Stimulated activated CD8-positive, alpha-beta memory T cell treated with anti-CD3 and anti-CD28 coated beads, Interleukin-15, amount 100 ng/mL, for 24 hours (primary cell): Measurements from ENCODE around the gene FALEC.

Experiments
- DNase-seq: peaks from one replicate; pipeline ENCODE4 v3.0.0-alpha.2; 2020; ENCODE audit warnings: low read depth

Gene FALEC

DNA sequence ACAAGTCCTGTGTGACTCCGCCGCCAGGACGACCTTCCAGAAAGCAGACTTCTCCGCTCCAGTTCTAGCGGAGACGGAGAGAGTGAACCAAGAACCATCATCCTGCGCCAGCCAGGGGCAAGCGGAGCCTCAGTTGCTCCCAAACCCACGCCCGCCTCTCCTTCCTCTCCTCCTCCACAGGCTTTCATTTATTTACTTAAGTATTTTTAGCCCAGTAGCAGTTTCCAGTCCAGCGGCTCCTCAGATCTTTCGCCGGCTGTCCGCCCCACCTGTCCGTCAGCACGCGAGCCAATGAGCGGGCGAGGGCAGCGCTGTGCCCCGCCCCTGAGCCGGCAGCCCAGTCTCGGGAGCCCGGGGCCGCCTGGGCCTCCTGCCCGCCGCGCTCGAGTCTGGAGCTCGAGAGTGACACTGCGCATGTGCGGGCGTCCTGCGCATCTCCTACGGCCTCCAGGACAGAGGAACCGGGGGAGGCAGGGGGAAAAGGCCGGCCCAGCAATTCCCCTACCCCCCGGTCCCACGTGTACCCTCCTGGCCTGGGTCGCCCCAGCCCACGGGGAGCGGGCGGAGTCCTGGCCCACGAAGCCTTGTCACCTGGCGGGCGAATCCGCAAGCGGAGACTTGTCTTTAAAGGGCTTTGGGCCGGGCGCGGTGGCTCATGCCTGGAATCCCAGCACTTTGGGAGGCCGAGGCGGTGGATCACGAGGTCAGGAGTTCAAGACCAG, at the start of gene FALEC:
FALEC (plus strand) TSS at position 425 of the 722 bp plus-strand sequence.
- peak; percentile 86 for DNase-seq

DNA sequence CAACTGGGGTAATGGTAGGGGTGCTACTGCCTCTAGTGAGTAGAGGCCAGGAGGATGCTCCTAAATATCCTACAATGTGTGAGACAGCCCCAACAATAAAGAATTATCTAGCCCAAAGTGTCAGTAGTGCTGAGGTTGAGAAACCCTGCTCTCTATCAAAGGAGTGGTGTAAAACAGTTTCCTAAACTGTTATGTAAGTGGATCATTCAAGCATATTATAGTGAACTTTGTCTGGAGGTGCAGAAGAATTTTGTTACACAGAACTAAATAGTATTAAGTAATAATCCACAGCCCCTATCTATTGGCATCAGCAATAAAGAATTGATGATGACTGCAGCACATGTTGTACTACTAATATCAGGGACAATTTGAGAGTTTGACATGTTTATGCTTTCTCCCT, 48.6 kb upstream of the FALEC start:
- DNase-seq: no peak

DNA sequence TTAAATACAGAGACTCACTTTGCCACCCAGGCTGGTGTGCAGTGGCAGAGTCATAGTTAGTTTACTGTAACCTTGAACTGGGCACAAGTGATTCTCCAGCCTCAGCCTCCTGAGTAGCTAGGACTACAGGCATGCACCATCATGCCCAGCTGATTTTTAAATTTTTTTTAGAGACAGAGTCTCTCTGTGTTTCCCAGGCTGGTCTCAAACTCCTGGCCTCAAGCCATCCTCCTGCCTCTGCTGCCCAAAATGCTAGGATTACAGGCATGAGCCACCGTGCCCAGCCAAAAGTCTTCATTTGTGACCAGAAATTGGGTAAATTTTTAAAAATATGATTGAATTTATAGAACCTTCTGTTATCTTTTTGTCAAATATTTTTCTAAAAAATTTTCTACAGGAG, 46.3 kb upstream of the FALEC start:
- DNase-seq: no peak

DNA sequence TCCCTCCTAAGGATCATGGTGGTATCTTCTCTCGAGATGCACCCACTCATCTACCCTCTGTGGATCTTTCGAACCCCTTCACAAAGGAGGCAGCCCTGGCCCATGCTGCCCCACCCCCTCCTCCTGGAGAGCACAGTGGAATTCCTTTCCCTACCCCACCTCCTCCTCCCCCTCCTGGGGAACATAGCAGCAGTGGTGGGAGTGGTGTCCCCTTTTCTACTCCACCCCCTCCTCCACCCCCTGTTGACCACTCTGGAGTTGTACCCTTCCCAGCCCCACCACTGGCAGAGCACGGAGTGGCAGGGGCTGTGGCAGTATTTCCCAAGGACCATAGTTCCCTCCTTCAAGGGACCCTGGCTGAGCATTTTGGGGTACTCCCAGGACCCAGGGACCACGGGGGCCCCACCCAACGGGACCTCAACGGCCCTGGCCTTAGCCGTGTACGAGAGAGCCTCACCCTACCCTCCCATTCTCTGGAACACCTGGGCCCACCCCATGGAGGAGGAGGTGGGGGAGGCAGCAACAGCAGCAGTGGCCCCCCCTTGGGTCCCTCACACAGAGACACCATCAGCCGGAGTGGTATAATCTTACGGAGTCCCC, 42.9 kb upstream of the FALEC start:
- no peak for DNase-seq

DNA sequence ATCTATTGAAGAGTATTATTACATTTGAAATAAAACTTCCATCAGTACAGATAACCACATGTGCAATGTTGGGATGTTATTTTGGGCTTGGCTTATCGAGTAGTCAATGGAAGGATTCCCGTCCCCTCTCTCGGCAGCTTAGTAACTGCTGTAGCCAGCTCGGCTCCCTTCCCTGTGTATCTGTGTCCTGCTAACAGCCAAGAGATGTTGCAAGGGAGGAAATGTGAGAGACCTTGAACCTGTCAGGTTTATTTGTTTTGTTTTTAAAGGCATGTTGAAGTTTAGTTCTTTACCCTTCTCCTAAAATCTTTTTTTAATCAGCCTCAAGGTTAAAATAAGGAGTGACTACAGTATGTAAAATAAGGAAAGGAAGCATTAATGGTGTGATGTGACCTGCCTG, 41.9 kb upstream of the FALEC start:
- DNase-seq: no peak

DNA sequence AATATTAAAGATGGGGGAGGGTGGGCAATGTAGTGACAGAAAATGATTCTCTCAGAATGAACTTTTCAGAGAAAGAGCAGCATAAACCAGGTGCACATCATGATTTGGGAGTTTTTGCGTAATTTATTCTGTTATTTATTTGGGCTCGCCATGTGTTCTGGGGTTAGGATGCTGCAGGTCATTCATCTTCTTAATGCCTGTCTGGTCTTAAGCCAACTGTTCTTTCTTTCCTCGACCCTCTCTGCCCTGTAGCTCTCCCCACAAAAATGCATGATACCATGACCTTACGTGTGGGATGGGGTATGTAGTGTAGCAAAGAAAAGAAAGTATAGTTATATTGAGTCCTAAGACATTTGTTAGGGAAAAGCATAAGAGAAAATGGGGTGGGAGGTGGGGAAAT, 40.7 kb upstream of the FALEC start:
- no peak for DNase-seq

DNA sequence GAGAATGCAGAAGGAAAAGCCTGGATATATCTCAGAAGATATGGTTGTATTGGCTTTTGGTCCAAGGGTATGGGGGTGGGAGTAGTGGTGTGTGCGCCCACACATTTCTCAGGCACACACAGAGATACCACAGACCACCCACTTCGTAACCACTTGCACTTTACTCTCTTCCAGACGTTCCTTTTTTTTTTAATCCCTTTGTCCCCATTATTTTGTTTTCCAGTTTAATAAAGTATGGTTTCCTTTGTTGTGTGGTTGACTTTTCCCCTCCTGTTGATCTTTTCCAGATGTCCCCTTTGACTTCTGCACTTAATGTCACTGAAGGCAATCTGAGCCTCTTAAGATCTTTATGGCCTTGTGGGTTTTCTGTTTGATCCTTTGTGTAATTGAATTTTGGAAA, 38.8 kb upstream of the FALEC start:
- no peak for DNase-seq

DNA sequence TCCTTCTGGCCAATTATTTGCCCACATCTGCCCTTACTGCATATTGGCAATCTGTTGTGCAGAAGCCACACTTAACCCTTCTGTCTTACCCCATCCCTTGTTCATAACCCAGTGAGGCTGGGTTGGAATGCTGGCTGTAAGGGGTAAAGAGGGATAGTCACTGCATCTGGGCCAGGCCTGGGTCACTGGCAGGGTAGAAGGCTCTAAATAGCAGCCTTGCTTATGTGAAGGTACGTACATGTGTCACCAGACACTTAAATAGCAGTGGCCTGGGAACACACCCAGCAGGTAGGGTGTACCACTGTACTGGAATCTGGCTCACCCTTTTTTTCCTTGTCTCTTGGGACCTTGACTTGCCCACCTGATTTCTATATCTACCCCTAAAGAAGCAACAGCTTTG, 38.2 kb upstream of the FALEC start:
- DNase-seq: no peak

DNA sequence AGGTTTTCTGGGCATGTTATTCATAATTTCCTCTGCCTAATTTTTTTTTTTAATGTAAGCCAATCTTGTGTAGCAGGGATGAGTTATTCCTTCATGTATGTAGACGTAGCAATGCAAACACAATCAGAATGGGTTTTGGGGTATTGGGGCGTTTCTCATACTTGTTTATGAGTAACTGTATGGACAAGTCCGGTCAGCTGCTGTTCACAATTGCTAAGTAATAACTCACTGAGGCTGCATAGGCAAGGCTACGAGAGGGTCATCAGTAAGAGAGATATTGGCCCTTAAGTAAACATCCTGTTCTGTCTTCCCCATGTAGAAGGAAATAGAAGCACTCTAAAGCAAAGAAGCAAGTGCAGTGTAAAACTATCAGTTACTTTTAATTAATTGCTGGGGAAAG, 37.8 kb upstream of the FALEC start:
- DNase-seq: no peak

DNA sequence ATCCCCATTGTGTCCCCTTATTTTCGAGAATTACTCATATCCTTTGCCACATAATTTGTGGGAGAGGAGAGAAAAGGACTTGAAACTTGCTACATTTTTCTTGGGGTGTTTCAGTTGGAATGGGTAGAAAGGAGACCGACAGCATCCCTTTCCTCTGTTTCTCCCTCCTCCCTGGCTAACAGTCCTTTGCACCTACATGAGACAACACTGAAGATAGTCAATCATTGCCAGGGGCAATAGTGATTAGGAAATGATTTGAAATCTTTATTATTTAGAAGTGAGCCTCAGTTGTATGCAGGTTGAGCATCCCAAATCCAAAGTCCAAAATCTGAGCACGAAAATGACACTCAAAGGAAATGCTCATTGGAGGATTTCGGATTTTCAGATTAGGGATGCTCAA, 36.2 kb upstream of the FALEC start:
- no peak for DNase-seq

DNA sequence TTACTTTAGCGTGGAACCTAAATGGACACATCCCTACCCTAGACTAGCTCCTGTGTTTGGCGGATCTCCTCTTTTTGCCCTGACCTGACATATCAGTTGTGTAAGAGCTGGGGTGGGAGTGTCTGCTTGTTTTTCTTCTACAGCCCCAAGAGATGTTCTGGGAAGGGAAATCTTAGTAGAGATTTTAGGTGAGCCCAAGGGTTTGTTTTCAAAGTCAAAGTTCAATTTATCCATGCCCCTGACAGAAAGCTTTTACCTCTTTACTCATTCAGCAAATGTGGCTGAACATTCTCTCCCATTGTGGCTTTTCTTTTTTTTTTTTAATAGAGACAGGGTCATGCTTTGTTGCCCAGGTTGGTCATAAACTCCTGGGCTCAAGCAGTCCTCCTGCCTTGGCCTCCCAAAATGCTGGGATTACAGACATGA, 35.6 kb upstream of the FALEC start:
- DNase-seq: no peak

DNA sequence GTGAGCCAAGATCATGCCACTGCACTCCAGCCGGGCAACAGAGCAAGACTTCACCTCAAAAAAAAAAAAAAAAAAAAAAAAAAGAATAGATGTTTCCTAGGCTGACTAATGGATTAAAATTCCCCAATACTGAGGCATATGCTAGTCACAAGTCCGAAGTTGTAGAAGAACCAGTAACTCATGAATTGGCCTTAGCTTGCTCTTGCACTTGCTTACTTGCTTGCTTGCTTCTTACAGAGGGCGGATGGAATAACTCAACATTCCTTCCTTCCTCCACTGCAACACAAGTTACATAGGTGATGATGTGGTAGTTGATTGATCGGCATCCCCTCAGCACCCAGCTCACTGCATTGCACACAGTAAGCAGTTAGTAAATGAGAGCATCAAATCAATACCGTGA, 31.1 kb upstream of the FALEC start:
- DNase-seq: no peak

DNA sequence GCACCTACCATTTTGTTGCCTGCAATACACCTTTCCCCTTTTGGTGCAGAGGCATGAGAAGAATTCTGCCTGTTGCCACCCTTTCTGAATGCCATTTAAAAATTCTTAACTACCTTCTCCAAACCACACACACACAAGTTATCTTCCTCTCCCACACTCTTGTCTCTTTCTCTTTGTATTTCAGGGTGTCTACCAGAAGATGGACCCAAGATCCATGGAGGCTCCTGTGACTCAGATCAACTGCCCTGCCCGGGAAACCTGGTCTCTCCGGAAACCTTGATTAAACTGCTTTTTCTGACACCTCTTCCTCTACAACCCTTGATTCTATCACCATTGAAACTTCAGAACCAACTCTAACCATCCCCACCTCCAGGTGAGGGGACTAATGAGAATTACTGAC, 30.7 kb upstream of the FALEC start:
- DNase-seq: no peak

DNA sequence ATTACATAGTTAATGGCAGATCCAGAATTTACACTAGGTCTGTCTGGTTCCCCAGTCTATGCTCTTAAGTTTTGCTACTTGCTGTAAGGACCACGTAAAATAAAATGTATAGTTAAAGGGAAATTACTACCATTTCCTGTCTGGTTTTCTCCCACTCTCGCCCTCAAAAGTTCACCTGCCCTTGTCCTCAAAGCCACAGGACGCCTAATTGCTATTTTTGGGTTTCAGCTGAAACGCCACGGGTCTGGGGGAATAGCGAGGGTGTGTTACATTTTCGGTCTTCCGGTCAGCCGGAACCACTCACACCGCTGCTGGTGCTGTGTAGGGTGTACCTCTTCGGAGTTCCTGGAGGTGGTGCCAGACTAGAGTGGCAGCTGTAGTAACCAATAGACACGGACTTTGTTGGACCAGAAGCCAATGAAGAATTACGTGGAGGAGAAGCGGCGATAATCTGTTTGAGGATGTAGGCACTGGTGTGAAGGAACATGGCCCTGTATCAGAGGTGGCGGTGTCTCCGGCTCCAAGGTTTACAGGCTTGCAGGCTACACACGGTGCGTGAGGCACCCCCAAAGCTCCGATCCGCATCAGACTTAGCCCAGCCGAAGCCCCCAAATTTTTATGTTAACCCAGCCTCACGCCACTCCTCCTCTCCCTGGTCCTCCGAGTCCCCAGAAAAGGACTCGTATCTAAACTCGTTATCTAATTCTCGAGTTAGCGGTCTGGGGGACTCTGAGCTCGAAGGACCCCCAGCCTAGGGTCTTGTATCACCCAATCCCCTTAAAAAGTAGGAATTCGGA, 28.4 kb upstream of the FALEC start, which contains the start of gene TARS2:
TARS2 (plus strand) TSS at position 454 of the 797 bp plus-strand sequence; CDS start at position 486, 32 bp downstream.
- peak; percentile 56 for DNase-seq

DNA sequence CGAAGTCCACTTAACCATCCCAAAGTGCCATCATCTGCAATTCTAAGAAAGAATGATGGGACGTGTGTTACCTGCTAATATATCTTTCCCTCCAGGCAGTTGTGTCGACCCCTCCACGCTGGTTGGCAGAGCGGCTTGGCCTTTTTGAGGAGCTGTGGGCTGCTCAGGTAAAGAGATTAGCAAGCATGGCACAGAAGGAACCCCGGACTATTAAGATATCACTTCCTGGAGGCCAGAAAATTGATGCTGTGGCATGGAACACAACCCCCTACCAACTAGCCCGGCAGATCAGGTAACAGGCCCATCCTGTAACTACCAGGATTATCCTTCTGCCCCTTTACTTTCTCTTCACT, 27.8 kb upstream of the FALEC start:
- DNase-seq: no peak

DNA sequence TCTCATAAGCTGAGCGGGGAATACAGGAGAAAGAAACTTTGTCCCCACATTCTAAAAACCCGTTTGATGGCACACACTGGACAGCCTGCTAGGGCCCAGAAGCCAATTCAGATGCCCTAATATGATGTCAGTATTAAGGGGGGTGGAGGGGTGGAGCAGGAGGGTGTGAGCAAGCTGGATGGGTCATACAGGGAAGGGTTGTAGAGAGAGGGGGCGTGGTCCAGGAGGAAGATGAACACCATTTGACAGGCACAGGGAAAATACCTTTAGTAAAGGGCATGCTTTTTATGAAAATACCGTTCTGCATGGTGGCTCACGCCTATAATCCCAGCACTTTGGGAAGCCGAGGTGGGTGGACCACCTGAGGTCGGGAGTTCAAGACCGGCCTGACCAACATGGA, 22.4 kb upstream of the FALEC start:
- DNase-seq: no peak

DNA sequence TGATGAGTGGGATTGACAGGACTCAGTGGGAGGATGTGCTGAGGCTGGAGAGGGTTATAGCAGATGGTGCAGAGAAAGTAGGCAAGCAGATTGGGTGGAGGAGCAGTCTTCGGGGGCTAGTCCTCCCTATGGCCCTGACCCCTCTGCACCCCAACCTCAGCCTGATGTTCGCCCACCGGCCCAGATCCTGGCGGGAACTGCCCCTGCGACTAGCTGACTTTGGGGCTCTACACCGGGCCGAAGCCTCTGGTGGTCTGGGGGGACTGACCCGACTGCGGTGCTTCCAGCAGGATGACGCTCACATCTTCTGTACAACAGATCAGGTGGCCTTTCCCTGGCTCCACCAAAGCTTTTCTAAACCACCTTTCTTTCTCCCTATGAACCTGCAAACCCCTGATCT, 17.2 kb upstream of the FALEC start:
- no peak for DNase-seq

DNA sequence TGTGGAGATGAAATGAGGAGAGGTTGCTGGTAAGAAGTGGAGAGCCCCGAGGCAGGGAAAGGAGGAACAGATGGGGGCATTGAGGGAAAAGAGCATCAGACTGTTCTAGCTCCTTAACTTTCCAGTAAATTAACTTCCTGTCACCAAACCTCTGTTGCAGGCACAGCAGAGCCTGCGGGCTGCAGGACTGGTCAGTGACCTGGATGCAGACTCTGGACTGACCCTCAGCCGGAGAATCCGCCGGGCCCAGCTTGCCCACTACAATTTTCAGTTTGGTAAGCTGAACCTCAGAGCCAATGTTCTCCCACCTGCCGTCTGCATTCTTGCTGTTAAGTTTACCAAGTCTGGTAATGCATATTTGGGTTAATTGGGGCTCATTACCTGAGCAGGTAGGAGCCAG, 10.1 kb upstream of the FALEC start:
- DNase-seq: no peak

DNA sequence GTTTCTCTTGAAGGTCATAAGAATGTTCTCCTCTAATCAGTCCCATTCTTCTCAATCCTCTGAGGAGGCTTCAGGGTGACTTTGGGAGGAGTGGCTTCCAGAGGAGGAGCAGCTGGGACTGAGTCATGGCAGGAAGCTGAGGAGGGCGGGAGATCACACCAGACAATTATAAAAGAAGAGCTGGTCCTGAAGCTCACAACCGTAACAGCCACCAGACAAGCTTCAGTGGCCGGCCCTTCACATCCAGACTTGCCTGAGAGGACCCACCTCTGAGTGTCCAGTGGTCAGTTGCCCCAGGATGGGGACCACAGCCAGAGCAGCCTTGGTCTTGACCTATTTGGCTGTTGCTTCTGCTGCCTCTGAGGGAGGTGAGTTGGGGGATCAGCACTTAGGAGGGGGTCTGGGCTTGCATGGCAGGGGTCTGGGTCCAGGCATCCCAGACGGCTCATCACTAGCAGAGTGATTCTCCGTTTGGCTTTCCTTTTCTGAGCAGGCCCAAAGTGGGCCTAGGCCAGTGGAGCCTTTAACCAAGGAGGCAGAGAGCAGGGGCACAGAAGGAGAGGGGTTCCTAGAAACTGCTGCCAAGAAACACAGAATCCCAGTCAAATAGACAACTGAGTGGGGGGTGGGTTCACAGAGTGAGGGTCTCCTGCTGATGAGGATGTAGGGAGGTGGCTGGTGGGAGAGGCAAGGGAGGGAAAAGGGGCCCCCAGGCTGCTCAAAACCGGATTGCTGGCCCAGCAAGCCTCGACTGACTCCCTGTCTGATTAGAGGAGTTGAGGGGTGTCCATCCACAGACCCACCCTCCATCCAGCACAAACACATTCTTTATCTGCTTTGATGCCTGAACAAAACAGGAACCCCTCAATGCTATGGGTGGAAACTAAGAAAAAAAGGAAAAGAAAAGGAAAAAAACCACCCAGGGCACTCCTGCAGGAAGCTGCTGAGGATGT, 7.4 kb upstream of the FALEC start, which contains the start of gene ECM1:
ECM1 (plus strand) TSS at position 198 of the 953 bp plus-strand sequence; CDS start at position 299, 101 bp downstream.
- no peak for DNase-seq

DNA sequence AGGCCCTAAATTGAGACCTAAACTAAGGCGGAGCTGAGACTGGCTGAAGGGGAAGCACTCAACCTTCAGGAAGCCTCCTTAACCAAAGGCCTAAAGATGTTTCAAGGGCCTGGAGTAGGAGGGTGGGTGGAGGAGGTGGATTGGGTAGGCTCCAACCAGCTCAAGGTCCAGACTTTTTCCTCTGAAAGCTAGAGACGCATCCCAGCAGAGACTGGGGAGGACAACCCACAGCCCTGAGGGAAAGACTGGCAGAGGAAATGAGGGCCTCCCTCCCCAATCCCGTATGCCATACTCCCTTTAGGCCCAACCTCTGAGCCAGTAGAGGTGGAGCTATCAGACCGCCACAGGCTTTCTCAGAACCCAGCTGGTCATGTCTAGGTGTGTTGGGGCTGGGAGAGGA, 6.6 kb upstream of the FALEC start:
- DNase-seq: no peak

DNA sequence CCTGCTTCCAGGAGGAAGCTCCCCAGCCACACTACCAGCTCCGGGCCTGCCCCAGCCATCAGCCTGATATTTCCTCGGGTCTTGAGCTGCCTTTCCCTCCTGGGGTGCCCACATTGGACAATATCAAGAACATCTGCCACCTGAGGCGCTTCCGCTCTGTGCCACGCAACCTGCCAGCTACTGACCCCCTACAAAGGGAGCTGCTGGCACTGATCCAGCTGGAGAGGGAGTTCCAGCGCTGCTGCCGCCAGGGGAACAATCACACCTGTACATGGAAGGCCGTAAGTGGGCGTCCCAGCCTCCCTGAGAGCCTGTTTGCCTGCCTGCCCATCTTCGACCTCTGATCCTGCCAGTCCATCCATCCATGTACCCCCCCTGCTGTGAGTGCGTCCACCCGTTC, 4.0 kb upstream of the FALEC start:
- no peak for DNase-seq
